Thyroid gland (tissue), 4 donors: ENCODE data around the gene CREB3L2. TPM values are rescaled to one million over a fixed set of nuclear protein-coding genes. Genes with fewer than 3 reads are reported as not detected.
A peak's percentile ranks its signal among the peaks of the same experiment; 100 is the strongest.

Experiments
- DNase-seq, 2 donors: peaks; one replicate each; pipeline ENCODE4 v3.0.0-alpha.2; 2019
- H3K27ac ChIP-seq, 3 donors: fragments of 200-600 bp; sonication (generic); 1 replicate in 2 of 3; 2 replicates in 1 of 3; pipeline ENCODE4 v1.5.1; 2016 to 2019; ENCODE audit warnings: mild to moderate bottlenecking in 1 of 3, moderate library complexity in 1 of 3
- H3K27me3 ChIP-seq: fragments of 200-600 bp; sonication (generic); one replicate; pipeline ENCODE4 v1.5.1; 2019
- H3K36me3 ChIP-seq, 2 donors: fragments of 200-600 bp; sonication (generic); one replicate each; pipeline ENCODE4 v1.5.1; 2016 to 2019
- H3K4me1 ChIP-seq, 2 donors: fragments of 200-600 bp; sonication (generic); one replicate each; pipeline ENCODE4 v1.5.1; 2017 to 2019
- H3K4me3 ChIP-seq, 3 donors: fragments of 200-600 bp; sonication (generic); replicated peaks in 1 of 3; 1 replicate in 2 of 3; 2 replicates in 1 of 3; pipeline ENCODE4 v1.5.1; 2016; ENCODE audit warnings: mild to moderate bottlenecking in 1 of 3
- H3K9me3 ChIP-seq: fragments of 200-600 bp; sonication (generic); one replicate; pipeline ENCODE4 v1.5.1; 2017
- POLR2A ChIP-seq, 2 donors: fragments of 450-650 bp; IDR thresholded peaks; one replicate each; pipeline ENCODE4 v1.6.1; 2017; ENCODE audit warnings: antibody characterized with exemption in 2 of 2, mild to moderate bottlenecking in 2 of 2, moderate library complexity in 1 of 2
- WGBS, 2 donors: methylation state at CpG; one replicate each; pipeline ENCODE4 v1.1.5; 2017; 5-methylcytosine and 5-hydroxymethylcytosine counted together
- intact Hi-C: fragments of 100-400 bp; cut with DNase I; formaldehyde crosslinking; loops from one replicate; pipeline ENCODE4 v1.15.1; 2023
- total RNA-seq, 4 donors: library from RNA; depleted of rRNA; stranded (reverse); fragments of >200 nt; gene quantifications; one replicate each; pipeline ENCODE4 v1.2.3, GENCODE V29; 2016
- TF ChIP-seq, protein P1 (sequence below), 6 experiments: fragments of 200-600 bp in 3 of 6; fragments of 450-650 bp in 3 of 6; sonication (generic) in 3 of 6; IDR thresholded peaks; one replicate each; pipeline ENCODE4 v1.5.1; 2016 to 2019; ENCODE audit warnings: antibody characterized with exemption in 6 of 6, mild to moderate bottlenecking in 2 of 6, inconsistent platforms in 1 of 6, moderate library complexity in 1 of 6

Gene CREB3L2
- total RNA-seq, 4 donors from 2014 or later = 86.1 to 143 (median 103) TPM

DNA sequence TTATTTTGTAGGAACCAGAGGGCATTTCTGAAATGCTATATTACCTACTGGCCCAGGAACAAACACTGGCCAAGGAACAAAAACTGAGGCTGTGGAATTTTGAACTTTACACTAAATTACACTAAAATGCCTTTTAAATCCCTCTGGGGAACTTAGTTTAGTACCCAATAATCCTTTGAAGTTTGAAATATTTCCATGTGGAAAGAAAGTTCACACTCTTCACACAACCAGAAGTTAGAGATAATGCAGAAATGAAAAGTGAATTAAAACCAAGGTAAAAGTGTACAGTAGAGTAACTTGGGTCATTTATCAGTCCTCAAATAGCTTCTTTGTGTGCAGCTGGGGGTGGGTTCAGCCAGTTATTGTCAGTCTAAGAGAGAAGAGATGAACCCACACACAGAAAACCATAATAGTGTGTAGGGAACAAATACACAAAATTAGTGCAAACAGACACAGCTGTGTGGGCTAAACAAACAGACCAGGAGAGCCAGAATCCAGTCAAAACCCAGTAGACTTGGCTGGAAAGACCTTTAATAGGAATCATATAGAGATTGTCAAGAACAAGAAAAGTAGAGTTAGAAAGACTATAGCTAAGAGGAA is 108.6 kb downstream of the CREB3L2 start:
- H3K36me3 ChIP-seq = peaks cover 16 to 24% of the 10 kb centered on the region in 2 donors
- intact Hi-C loops = no loop called here
- no peak overlapping the region for H3K4me3 ChIP-seq
- H3K4me1 ChIP-seq = peaks cover 9 to 20% of the 10 kb centered on the region in 2 donors
- H3K27me3 ChIP-seq = no peaks in the 10 kb centered on the region
- no peak for TF ChIP-seq POLR2A (IDR thresholded peaks at IDR 0.05)
- TF ChIP-seq, protein P1, sequence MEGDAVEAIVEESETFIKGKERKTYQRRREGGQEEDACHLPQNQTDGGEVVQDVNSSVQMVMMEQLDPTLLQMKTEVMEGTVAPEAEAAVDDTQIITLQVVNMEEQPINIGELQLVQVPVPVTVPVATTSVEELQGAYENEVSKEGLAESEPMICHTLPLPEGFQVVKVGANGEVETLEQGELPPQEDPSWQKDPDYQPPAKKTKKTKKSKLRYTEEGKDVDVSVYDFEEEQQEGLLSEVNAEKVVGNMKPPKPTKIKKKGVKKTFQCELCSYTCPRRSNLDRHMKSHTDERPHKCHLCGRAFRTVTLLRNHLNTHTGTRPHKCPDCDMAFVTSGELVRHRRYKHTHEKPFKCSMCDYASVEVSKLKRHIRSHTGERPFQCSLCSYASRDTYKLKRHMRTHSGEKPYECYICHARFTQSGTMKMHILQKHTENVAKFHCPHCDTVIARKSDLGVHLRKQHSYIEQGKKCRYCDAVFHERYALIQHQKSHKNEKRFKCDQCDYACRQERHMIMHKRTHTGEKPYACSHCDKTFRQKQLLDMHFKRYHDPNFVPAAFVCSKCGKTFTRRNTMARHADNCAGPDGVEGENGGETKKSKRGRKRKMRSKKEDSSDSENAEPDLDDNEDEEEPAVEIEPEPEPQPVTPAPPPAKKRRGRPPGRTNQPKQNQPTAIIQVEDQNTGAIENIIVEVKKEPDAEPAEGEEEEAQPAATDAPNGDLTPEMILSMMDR (IDR thresholded peaks at IDR 0.05) = no peak
- no peaks in the 10 kb centered on the region for H3K9me3 ChIP-seq
- no peak for DNase-seq
- H3K27ac ChIP-seq = peak overlapping the region in 2 of 3 donors; percentile 3 to 24

DNA sequence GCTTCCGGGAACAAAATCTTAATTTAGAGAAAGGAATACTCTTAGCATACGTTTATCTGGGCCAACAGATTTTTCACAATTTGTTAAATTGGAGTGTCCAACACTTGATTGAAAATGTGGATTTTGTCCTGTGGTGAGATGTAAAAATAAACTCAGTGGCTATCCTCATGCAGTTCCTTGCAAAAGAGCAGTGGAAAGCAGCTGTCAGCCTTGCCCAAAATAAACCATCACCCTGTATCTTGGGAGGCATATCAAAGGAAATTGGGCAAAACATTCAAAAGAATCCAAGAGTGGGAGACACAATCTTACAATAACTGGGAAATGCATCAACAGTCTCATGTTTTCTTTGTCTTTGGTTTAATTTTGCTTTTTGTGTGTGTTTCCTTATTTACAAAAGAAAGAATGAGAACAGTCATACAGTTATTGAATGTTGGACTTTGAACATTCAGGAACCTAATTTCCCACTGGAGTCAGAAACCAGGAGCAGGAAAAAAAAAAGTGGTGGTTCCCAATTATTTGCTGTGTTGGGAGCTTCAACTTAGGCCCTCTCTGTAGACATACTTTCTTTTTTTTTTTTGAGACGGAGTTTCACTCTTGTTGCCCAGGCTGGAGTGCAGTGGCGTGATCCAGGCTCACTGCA is 110.8 kb downstream of the CREB3L2 start:
- intact Hi-C loops = no loop called here

DNA sequence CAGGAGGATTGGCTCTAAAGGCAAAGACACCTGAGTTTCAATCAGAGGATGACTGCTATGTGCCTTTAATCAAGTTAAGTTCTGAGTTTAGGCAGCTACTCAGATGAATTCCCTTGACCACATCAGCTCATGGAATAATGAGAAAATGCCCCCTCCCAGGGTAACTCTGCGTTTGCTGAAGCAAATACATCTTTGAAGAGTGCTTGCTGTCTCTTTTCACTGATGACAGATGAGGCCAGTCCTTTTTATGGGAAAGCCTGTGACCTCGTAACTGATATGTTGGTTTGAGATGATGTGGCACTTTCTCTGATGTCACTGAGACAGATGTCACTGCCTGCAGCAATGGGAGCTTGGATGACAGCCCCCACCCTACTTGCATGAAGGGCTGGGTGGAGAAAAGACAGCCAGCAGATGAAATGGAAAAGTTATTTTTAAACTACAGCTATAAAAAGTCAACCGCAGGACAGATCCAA is 111.4 kb downstream of the CREB3L2 start:
- Histone ChIP-seq H3K9me3 (no peaks in the 10 kb centered on the region), H3K27me3 (no peaks in the 10 kb centered on the region), H3K27ac (peak overlapping the region in 1 of 3 donors; percentile 51), H3K4me3 (no peak overlapping the region), H3K36me3 (peaks cover 10 to 26% of the 10 kb centered on the region in 2 donors), H3K4me1 (peaks cover 19 to 33% of the 10 kb centered on the region in 2 donors)
- DNase-seq = no peak
- no peak for TF ChIP-seq POLR2A (IDR thresholded peaks at IDR 0.05)
- TF ChIP-seq, protein P1 (IDR thresholded peaks at IDR 0.05) = no peak
- intact Hi-C loops = no loop called here
- WGBS, 2 donors = 82 to 87% methylated on average over 3 of the region's 3 CpGs

More for the DNA sequence above, 110.8 kb downstream of the CREB3L2 start:
- Histone ChIP-seq H3K27ac (peak overlapping the region in 2 of 3 donors; percentile 12 to 51), H3K9me3 (no peaks in the 10 kb centered on the region), H3K27me3 (no peaks in the 10 kb centered on the region), H3K4me3 (no peak overlapping the region), H3K4me1 (peaks cover 19 to 33% of the 10 kb centered on the region in 2 donors), H3K36me3 (peaks cover 16 to 24% of the 10 kb centered on the region in 2 donors)
- no peak for DNase-seq
- WGBS, 2 donors = 78 to 83% methylated on average over 4 of the region's 4 CpGs
- TF ChIP-seq POLR2A (IDR thresholded peaks at IDR 0.05) = no peak
- TF ChIP-seq, protein P1 (IDR thresholded peaks at IDR 0.05) = no peak

DNA sequence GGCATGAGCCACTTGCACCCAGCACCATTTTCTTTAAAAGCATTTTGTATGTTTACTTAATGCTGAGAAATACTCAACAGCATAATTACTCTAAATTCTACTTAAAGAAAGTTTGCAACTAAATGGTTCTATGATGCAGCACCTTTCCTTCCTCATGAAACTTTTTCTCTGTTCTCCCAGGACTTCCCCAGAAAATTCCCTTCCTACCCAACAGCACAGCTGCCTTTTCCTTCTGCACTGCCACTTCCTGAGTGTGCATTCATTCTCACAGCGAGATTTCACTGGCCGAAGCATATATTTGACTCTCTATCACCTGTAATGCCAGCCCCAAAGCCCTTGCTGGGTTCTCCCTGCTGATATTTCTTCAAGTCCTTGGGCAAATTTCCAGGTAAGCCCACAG is 113.6 kb downstream of the CREB3L2 start:
- Histone ChIP-seq H3K4me3 (no peak overlapping the region), H3K4me1 (peaks cover 19 to 30% of the 10 kb centered on the region in 2 donors), H3K27me3 (no peaks in the 10 kb centered on the region), H3K27ac (peak overlapping the region in 1 of 3 donors; percentile 41), H3K9me3 (no peaks in the 10 kb centered on the region), H3K36me3 (peaks cover 21 to 38% of the 10 kb centered on the region in 2 donors)
- WGBS, 2 donors = 76 to 86% methylated on average over 2 of the region's 2 CpGs
- TF ChIP-seq, protein P1 (IDR thresholded peaks at IDR 0.05) = no peak
- TF ChIP-seq POLR2A (IDR thresholded peaks at IDR 0.05) = no peak
- intact Hi-C loops = loop anchor here (5.0 kb wide), 1 partner anchor 236 kb away; no protein-coding TSS in a partner anchor
- DNase-seq = no peak

DNA sequence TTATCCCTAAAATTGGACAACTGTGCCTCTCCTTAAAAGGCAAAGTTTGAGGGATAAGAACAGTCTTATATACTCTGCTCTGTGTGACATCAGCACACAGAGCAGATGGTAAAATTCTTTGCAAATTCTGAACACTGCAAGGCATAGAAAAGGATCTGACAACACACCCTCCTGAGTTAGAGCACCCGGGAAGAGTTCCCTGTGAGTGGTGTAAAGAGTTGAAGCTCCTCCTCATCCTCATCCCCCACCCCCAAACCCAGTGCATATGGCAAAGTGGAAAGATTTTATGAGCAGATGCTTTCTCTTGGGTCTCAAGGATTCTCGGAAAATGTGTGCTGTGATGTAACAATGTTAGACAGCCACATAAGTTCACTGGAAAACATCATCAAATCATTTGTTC is 115.1 kb downstream of the CREB3L2 start:
- Histone ChIP-seq H3K9me3 (no peaks in the 10 kb centered on the region), H3K36me3 (peaks cover 34 to 45% of the 10 kb centered on the region in 2 donors), H3K4me1 (peaks cover 19 to 30% of the 10 kb centered on the region in 2 donors), H3K4me3 (no peak overlapping the region), H3K27me3 (no peaks in the 10 kb centered on the region), H3K27ac (peak overlapping the region in 2 of 3 donors; percentile 62 to 64)
- no peak for DNase-seq
- TF ChIP-seq POLR2A (IDR thresholded peaks at IDR 0.05) = no peak
- TF ChIP-seq, protein P1 (IDR thresholded peaks at IDR 0.05) = no peak
- intact Hi-C loops = loop anchor here (5.0 kb wide), 1 partner anchor 234 kb away; no protein-coding TSS in a partner anchor
- WGBS, 2 donors = 57 to 84% methylated on average over 2 of the region's 2 CpGs
